ENCODE results near the gene FOXN1. TPM values are rescaled to one million over a fixed set of nuclear protein-coding genes. Genes with fewer than 3 reads are reported as not detected.

The FOXN1 gene
- total RNA-seq, 2 donors from 2014 or later = not detected

DNA sequence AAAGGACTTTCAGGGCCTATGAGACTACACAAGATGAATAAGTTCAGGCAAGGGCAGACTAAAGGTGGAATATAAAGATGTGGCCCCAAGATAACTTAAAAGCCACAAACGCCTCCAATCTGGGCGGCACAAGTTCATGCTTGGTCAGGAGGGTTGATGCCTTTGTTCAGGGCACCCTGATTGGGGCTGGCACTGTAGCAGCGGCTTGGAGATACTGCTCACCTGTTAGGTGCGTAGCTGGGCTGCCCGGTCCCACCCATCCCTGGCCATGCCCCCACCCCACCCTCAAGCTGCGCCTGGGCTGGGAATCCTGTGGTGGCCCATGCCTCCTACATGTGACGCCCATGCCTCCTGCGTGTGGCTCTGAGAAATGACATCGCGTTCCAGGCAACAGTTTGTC is 45.2 kb upstream of the FOXN1 start:
- Histone ChIP-seq H3K4me1 (ENCODE audit: control insufficient read depth, insufficient read depth, low read length) (peaks cover 5% of the 10 kb centered on the region), H3K4me3 (ENCODE audit: low read length) (no peak overlapping the region), H3K27ac (ENCODE audit: low read depth, low read length) (no peak overlapping the region), H3K9me3 (ENCODE audit: control insufficient read depth, low read length) (peaks cover 5% of the 10 kb centered on the region), H3K9ac (ENCODE audit: extremely low read depth, low read length, poor library complexity, severe bottlenecking) (no peak overlapping the region), H3K27me3 (ENCODE audit: control insufficient read depth, insufficient read depth, low read length, poor library complexity, severe bottlenecking) (peaks cover 43% of the 10 kb centered on the region), H3K36me3 (ENCODE audit: control insufficient read depth, insufficient read depth, low read length) (no peaks in the 10 kb centered on the region)
- WGBS, 2 experiments (ENCODE audit: insufficient coverage in 1 of 2, insufficient read length in 1 of 2) = 95 to 98% methylated on average over 5 to 10 of the region's 10 CpGs
- Mint-ChIP-seq H3K4me1 (peaks cover 5% of the 10 kb centered on the region), H3K27ac (no peak overlapping the region), H3K36me3 (ENCODE audit: low read depth) (no peaks in the 10 kb centered on the region), H3K9me3 (peaks cover 23% of the 10 kb centered on the region), H3K27me3 (ENCODE audit: insufficient read depth) (peaks cover 47% of the 10 kb centered on the region), H3K4me3 (no peak overlapping the region)
- TF ChIP-seq, protein P1, sequence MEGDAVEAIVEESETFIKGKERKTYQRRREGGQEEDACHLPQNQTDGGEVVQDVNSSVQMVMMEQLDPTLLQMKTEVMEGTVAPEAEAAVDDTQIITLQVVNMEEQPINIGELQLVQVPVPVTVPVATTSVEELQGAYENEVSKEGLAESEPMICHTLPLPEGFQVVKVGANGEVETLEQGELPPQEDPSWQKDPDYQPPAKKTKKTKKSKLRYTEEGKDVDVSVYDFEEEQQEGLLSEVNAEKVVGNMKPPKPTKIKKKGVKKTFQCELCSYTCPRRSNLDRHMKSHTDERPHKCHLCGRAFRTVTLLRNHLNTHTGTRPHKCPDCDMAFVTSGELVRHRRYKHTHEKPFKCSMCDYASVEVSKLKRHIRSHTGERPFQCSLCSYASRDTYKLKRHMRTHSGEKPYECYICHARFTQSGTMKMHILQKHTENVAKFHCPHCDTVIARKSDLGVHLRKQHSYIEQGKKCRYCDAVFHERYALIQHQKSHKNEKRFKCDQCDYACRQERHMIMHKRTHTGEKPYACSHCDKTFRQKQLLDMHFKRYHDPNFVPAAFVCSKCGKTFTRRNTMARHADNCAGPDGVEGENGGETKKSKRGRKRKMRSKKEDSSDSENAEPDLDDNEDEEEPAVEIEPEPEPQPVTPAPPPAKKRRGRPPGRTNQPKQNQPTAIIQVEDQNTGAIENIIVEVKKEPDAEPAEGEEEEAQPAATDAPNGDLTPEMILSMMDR (conservative IDR thresholded peaks at IDR 0.05) = no peak
- no peak for DNase-seq

DNA sequence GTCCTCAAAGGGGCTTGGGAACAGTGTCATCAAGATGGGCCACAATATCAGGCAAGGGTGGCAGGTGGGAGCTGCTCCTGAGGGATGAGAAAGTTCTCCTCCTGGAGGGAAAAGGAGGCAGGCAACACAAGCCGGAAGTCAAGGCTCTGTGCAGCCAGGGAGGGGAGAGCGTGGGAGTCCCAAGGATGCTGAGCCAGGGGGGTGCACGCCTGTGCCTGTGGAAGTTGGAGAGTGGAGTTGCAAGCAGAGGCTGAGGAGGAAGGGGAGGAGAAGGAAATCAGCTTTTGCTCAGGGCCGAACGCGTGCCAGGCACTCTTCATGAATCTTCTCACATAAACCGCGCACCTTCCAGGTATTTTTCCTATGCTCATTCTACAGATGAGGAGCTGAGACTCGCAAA is 40.1 kb upstream of the FOXN1 start:
- H3K9me3 Mint-ChIP-seq = no peaks in the 10 kb centered on the region
- Histone ChIP-seq H3K36me3 (ENCODE audit: control insufficient read depth, insufficient read depth, low read length) (no peaks in the 10 kb centered on the region), H3K9me3 (ENCODE audit: control insufficient read depth, low read length) (no peaks in the 10 kb centered on the region), H3K27me3 (ENCODE audit: control insufficient read depth, insufficient read depth, low read length, poor library complexity, severe bottlenecking) (peaks cover 69% of the 10 kb centered on the region), H3K4me3 (ENCODE audit: low read length) (peak overlapping the region; percentile 35), H3K27ac (ENCODE audit: low read depth, low read length) (no peak overlapping the region), H3K4me1 (ENCODE audit: control insufficient read depth, insufficient read depth, low read length) (peaks cover 26% of the 10 kb centered on the region), H3K9ac (ENCODE audit: extremely low read depth, low read length, poor library complexity, severe bottlenecking) (no peak overlapping the region)
- TF ChIP-seq, protein P1 (conservative IDR thresholded peaks at IDR 0.05) = no peak
- no peaks in the 10 kb centered on the region for H3K36me3 Mint-ChIP-seq (ENCODE audit: low read depth)
- WGBS, 2 experiments (ENCODE audit: insufficient coverage in 1 of 2, insufficient read length in 1 of 2) = 81 to 92% methylated on average over 3 to 9 of the region's 9 CpGs
- DNase-seq = no peak
- H3K27ac Mint-ChIP-seq = no peak overlapping the region
- H3K4me3 Mint-ChIP-seq = peak overlapping the region; percentile 17
- H3K27me3 Mint-ChIP-seq (ENCODE audit: insufficient read depth) = peaks cover 77% of the 10 kb centered on the region
- peaks cover 39% of the 10 kb centered on the region for H3K4me1 Mint-ChIP-seq

DNA sequence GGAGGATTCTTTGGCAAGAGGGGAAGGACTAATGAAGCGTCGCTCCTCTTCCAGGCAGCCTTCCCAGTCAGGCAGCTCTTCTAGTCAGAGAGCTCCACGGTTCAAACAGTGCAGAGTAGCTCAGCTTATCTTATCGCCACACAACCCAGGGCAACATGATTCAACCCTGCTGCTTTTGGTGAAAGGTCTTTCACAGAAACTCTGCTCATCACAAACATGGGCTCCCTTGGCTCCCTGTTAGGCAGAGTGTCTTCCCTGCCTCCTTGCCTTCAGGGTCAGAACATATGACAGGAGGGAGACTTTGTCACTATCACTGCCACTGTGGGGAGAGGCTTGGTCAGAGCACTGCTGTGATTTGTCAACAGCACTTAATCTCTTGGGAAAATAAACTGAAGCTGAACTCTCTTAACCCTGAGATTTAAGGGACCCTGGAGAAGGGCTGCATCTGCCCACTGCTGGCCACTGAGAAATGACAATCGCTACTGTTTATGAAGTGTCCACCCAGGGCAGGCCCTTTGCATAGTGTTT is 39.6 kb upstream of the FOXN1 start:
- 58 to 64% methylated on average over 5 of the region's 5 CpGs for WGBS, 2 experiments (ENCODE audit: insufficient coverage in 1 of 2, insufficient read length in 1 of 2)
- no peaks in the 10 kb centered on the region for H3K9me3 ChIP-seq (ENCODE audit: control insufficient read depth, low read length)
- H3K36me3 ChIP-seq (ENCODE audit: control insufficient read depth, insufficient read depth, low read length) = no peaks in the 10 kb centered on the region
- peak overlapping the region; percentile 17 for H3K4me3 Mint-ChIP-seq
- TF ChIP-seq, protein P1 (conservative IDR thresholded peaks at IDR 0.05) = peak; percentile 64
- H3K4me1 ChIP-seq (ENCODE audit: control insufficient read depth, insufficient read depth, low read length) = peaks cover 26% of the 10 kb centered on the region
- peaks cover 72% of the 10 kb centered on the region for H3K27me3 Mint-ChIP-seq (ENCODE audit: insufficient read depth)
- no peak overlapping the region for H3K27ac Mint-ChIP-seq
- no peaks in the 10 kb centered on the region for H3K9me3 Mint-ChIP-seq
- H3K27ac ChIP-seq (ENCODE audit: low read depth, low read length) = no peak overlapping the region
- DNase-seq = peak; percentile 85
- peaks cover 70% of the 10 kb centered on the region for H3K27me3 ChIP-seq (ENCODE audit: control insufficient read depth, insufficient read depth, low read length, poor library complexity, severe bottlenecking)
- H3K4me1 Mint-ChIP-seq = peaks cover 40% of the 10 kb centered on the region
- H3K36me3 Mint-ChIP-seq (ENCODE audit: low read depth) = no peaks in the 10 kb centered on the region
- no peak overlapping the region for H3K9ac ChIP-seq (ENCODE audit: extremely low read depth, low read length, poor library complexity, severe bottlenecking)
- H3K4me3 ChIP-seq (ENCODE audit: low read length) = peak overlapping the region; percentile 59
